Measurements from ENCODE around the gene ATF4.

- TF ChIP-seq, protein P1, sequence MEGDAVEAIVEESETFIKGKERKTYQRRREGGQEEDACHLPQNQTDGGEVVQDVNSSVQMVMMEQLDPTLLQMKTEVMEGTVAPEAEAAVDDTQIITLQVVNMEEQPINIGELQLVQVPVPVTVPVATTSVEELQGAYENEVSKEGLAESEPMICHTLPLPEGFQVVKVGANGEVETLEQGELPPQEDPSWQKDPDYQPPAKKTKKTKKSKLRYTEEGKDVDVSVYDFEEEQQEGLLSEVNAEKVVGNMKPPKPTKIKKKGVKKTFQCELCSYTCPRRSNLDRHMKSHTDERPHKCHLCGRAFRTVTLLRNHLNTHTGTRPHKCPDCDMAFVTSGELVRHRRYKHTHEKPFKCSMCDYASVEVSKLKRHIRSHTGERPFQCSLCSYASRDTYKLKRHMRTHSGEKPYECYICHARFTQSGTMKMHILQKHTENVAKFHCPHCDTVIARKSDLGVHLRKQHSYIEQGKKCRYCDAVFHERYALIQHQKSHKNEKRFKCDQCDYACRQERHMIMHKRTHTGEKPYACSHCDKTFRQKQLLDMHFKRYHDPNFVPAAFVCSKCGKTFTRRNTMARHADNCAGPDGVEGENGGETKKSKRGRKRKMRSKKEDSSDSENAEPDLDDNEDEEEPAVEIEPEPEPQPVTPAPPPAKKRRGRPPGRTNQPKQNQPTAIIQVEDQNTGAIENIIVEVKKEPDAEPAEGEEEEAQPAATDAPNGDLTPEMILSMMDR (conservative IDR thresholded peaks at IDR 0.05; ENCODE audit: low read length), result no peak
- no peak for TF ChIP-seq EZH2phosphoT487 (IDR thresholded peaks at IDR 0.05; ENCODE audit: borderline replicate concordance, low read depth, low read length)
These were observed 37.9 kb downstream of the ATF4 start for GRCh38 chr22:39558254-39558727.

Data from OCI-LY7 (cell line).